ENCODE results near the gene FSIP1. TPM values are rescaled to one million over a fixed set of nuclear protein-coding genes. Genes with fewer than 3 reads are reported as not detected.

FSIP1 gene
- total RNA-seq, 1 donor from 2014 or later = 0.91 TPM

- intact Hi-C loops (cut with micrococcal nuclease) = no loop called here
Measured at GRCh38 chr15:39729500-39729899, 53.1 kb downstream of the FSIP1 start.

- intact Hi-C loops (cut with micrococcal nuclease) = no loop called here
Measured at GRCh38 chr15:39728845-39729244, 53.8 kb downstream of the FSIP1 start.

- intact Hi-C loops (cut with micrococcal nuclease) = no loop called here
Measured at GRCh38 chr15:39721893-39722292, 60.7 kb downstream of the FSIP1 start.

GRCh38 chr15:39720621-39721611 lies 61.7 kb downstream of the FSIP1 start:
- intact Hi-C loops (cut with micrococcal nuclease) = no loop called here

- intact Hi-C loops (cut with micrococcal nuclease) = no loop called here
Measured at GRCh38 chr15:39720081-39720480, 62.6 kb downstream of the FSIP1 start.

GRCh38 chr15:39719109-39719508 lies 63.5 kb downstream of the FSIP1 start:
- intact Hi-C loops (cut with micrococcal nuclease) = no loop called here

GRCh38 chr15:39717134-39717533 lies 65.5 kb downstream of the FSIP1 start:
- intact Hi-C loops (cut with micrococcal nuclease) = no loop called here

GRCh38 chr15:39714251-39714650 lies 68.4 kb downstream of the FSIP1 start:
- intact Hi-C loops (cut with micrococcal nuclease) = no loop called here

- intact Hi-C loops (cut with micrococcal nuclease) = no loop called here
Measured at GRCh38 chr15:39713846-39714245, 68.8 kb downstream of the FSIP1 start.

- intact Hi-C loops (cut with micrococcal nuclease) = no loop called here
Measured at GRCh38 chr15:39710681-39711080, 72.0 kb downstream of the FSIP1 start.

- intact Hi-C loops (cut with micrococcal nuclease) = no loop called here
Measured at GRCh38 chr15:39709941-39710340, 72.7 kb downstream of the FSIP1 start.

- intact Hi-C loops (cut with micrococcal nuclease) = no loop called here
Measured at GRCh38 chr15:39706206-39706605, 76.4 kb downstream of the FSIP1 start.

GRCh38 chr15:39704689-39705088 lies 78.0 kb downstream of the FSIP1 start:
- intact Hi-C loops (cut with micrococcal nuclease) = no loop called here

GRCh38 chr15:39704235-39704634 lies 78.4 kb downstream of the FSIP1 start:
- intact Hi-C loops (cut with micrococcal nuclease) = no loop called here

GRCh38 chr15:39701988-39702387 lies 80.7 kb downstream of the FSIP1 start:
- intact Hi-C loops (cut with micrococcal nuclease) = no loop called here

GRCh38 chr15:39700375-39700700 lies 82.3 kb downstream of the FSIP1 start:
- intact Hi-C loops (cut with micrococcal nuclease) = no loop called here

- intact Hi-C loops (cut with micrococcal nuclease) = no loop called here
Measured at GRCh38 chr15:39699516-39700374, 82.9 kb downstream of the FSIP1 start.

- intact Hi-C loops (cut with micrococcal nuclease) = no loop called here
Measured at GRCh38 chr15:39698444-39699390, 83.9 kb downstream of the FSIP1 start.

- intact Hi-C loops (cut with micrococcal nuclease) = no loop called here
Measured at GRCh38 chr15:39697509-39697908, 85.1 kb downstream of the FSIP1 start.

GRCh38 chr15:39695793-39696192 lies 86.8 kb downstream of the FSIP1 start:
- intact Hi-C loops (cut with micrococcal nuclease) = no loop called here
